ENCODE results near the gene PRKCZ. TPM values are rescaled to one million over a fixed set of nuclear protein-coding genes. Genes with fewer than 3 reads are reported as not detected.

PRKCZ gene
- total and polyA plus RNA-seq, 7 experiments from 2014 or later: 3.6 to 29.6 (median 24.0) TPM

Other genes starting within 250 kb of the PRKCZ start
- gene GNB1, start 159.3 kb upstream of the PRKCZ start, total RNA-seq: 100 to 1,000 TPM; 170 to 358 (median 246) TPM
- gene GNB1, start 159.3 kb upstream of the PRKCZ start, polyA plus RNA-seq: 10 to 100 TPM; 48.1 to 62.3 TPM
- gene CALML6, start 135.2 kb upstream of the PRKCZ start, total RNA-seq: 1 to 10 TPM in 3 of 5 experiments, under 1 TPM in 1, not detected in 1; 0.94 to 2.5 (median 1.4) TPM
- gene CALML6, start 135.2 kb upstream of the PRKCZ start, polyA plus RNA-seq: not detected
- gene TMEM52, start 131.1 kb upstream of the PRKCZ start, total RNA-seq: 1 to 10 TPM in 1 of 5 experiments, not detected in 4; 1.1 TPM
- under 1 TPM in 1 of 2 donors, not detected in 1; 0.45 TPM for gene TMEM52, start 131.1 kb upstream of the PRKCZ start, polyA plus RNA-seq
- not detected for gene CFAP74, start 46.6 kb upstream of the PRKCZ start, total RNA-seq
- gene CFAP74, start 46.6 kb upstream of the PRKCZ start, polyA plus RNA-seq: not detected
- gene GABRD, start 31.1 kb upstream of the PRKCZ start, total RNA-seq: under 1 TPM in 2 of 5 experiments, not detected in 3; 0.17 to 0.21 TPM
- gene GABRD, start 31.1 kb upstream of the PRKCZ start, polyA plus RNA-seq: under 1 TPM in 1 of 2 donors, not detected in 1; 0.31 TPM
- 10 to 100 TPM; 43.2 to 56.2 (median 48.8) TPM for gene FAAP20, start 144.4 kb downstream of the PRKCZ start, total RNA-seq
- 10 to 100 TPM; 55.9 to 77.0 TPM for gene FAAP20, start 144.4 kb downstream of the PRKCZ start, polyA plus RNA-seq
- gene SKI, start 177.9 kb downstream of the PRKCZ start, total RNA-seq: 100 to 1,000 TPM in 2 of 5 experiments, 10 to 100 TPM in 3; 63.4 to 278 (median 97.9) TPM
- gene SKI, start 177.9 kb downstream of the PRKCZ start, polyA plus RNA-seq: under 1 TPM; 0.61 to 0.92 TPM